Measurements from ENCODE around the gene TRIM37. TPM values are rescaled to one million over a fixed set of nuclear protein-coding genes. Genes with fewer than 3 reads are reported as not detected.

Gene TRIM37
- total and polyA plus RNA-seq, 2 of the 8 experiments (the other 6 are each of a cell fraction or from before 2014, with no cell fraction given), result 38.2 to 57.0 TPM

DNA sequence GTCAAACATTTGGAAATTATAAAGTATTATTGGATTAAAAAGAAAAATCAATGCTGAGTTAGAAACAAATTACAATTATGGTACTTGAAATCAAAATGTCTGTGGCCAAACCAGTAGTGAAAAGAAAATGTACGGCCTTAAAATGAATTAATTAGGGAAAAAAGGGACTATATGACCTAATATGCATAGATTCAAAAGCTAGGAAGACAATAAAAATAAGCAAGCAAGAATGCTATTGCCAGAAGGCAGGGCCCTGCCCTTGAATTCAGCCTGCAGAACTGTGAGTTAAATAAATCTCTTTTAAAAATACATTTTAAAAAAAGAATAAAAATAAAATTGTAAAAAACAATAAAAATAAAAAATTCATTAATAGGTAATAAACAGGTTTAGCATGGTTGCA, 88.7 kb downstream of the TRIM37 start:
- no peaks in the 10 kb centered on the region for H3K4me1 ChIP-seq (replicated peaks in 1 of 4; ENCODE audit: control insufficient read depth in 3 of 4, insufficient read depth in 4 of 4, low read length in 3 of 4)
- no peak overlapping the region for H2BK12ac ChIP-seq (ENCODE audit: low read depth, low read length)
- H3K36me3 ChIP-seq (ENCODE audit: control insufficient read depth in 2 of 4, insufficient read depth in 4 of 4, low read length in 3 of 4), result peaks cover 0 to 11% (median 4%) of the 10 kb centered on the region in 4 experiments; a peak in 3 of 8 replicates
- DNase-seq (ENCODE audit: low read depth in 1 of 2, low spot score in 2 of 2) (no peak), FAIRE-seq (no peak)
- no peak overlapping the region for H3K56ac ChIP-seq (replicated peaks; ENCODE audit: insufficient read length, low read depth, low read length)
- ChIA-PET POLR2A (ENCODE audit: partially characterized antibody) (no interaction called here), CTCF (ENCODE audit: partially characterized antibody) (interaction anchor here (1.3 to 1.5 kb wide), 2 partner anchors 385 to 447 kb away, joined by 3 read pairs; no protein-coding TSS in a partner anchor)
- H2BK15ac ChIP-seq (ENCODE audit: low read length), result no peak overlapping the region
- no peak overlapping the region for H4K91ac ChIP-seq (replicated peaks; ENCODE audit: insufficient read length, low read length)
- no peak overlapping the region for H2BK20ac ChIP-seq (ENCODE audit: low read length)
- no peak overlapping the region for H3K27ac ChIP-seq (ENCODE audit: low read depth, low read length)
- no peak overlapping the region for H3K14ac ChIP-seq (ENCODE audit: insufficient read length)
- no peak overlapping the region for H2AFZ ChIP-seq (ENCODE audit: low read length)
- H3K9ac ChIP-seq (replicated peaks in 1 of 4; ENCODE audit: extremely low read depth in 1 of 4, low read depth in 3 of 4, low read length in 3 of 4), result no peak overlapping the region
- H3K9me3 ChIP-seq (ENCODE audit: insufficient read depth in 2 of 2, low read depth in 1 of 2, low read length in 1 of 2), result peaks cover 0 to 3% of the 10 kb centered on the region in 2 experiments; a peak in 1 of 4 replicates
- H4K8ac ChIP-seq (ENCODE audit: extremely low read depth, insufficient read depth, low read length), result no peak overlapping the region
- no peak overlapping the region for H2BK120ac ChIP-seq (replicated peaks; ENCODE audit: low read depth, low read length)
- H4K5ac ChIP-seq (ENCODE audit: insufficient read length, low read depth, low read length), result no peak overlapping the region
- no peaks in the 10 kb centered on the region for H3K79me2 ChIP-seq (ENCODE audit: control insufficient read depth in 1 of 2, insufficient read depth in 2 of 2, low read length in 2 of 2)
- H2BK5ac ChIP-seq (ENCODE audit: low read depth, low read length), result no peak overlapping the region
- H3K79me1 ChIP-seq (ENCODE audit: low read depth, low read length), result no peaks in the 10 kb centered on the region
- H3K23me2 ChIP-seq (ENCODE audit: low read depth, low read length), result no peaks in the 10 kb centered on the region
- H3K23ac ChIP-seq (ENCODE audit: insufficient read length), result no peak overlapping the region
- H3K4me2 ChIP-seq (ENCODE audit: insufficient read depth in 1 of 2, low read depth in 2 of 2, low read length in 2 of 2), result no peak overlapping the region
- no peak overlapping the region for H3K4ac ChIP-seq (replicated peaks; ENCODE audit: insufficient read length, low read depth, low read length)
- 80% methylated on average over 1 of the region's 1 CpG; no CpG with 5 or more reads in 1 of the 2 experiments for WGBS, 2 experiments (ENCODE audit: extremely low coverage in 1 of 2, insufficient coverage in 1 of 2, insufficient read length in 1 of 2, insufficient replicate concordance in 2 of 2, low coverage in 1 of 2, low lambda C conversion rate in 2 of 2, missing lambda C conversion rate in 1 of 2)
- H2AK5ac ChIP-seq (ENCODE audit: low read depth, low read length), result no peak overlapping the region
- no peaks in the 10 kb centered on the region for H4K20me1 ChIP-seq (replicated peaks in 1 of 2; ENCODE audit: control insufficient read depth in 1 of 2, insufficient read depth in 2 of 2, low read length in 2 of 2)
- H3K18ac ChIP-seq (ENCODE audit: extremely low read depth, low read length), result no peak overlapping the region
- no peak overlapping the region for H3K4me3 ChIP-seq (ENCODE audit: extremely low read depth in 1 of 4, insufficient read depth in 2 of 4, low read depth in 3 of 4, low read length in 4 of 4)
- H3K27me3 ChIP-seq (replicated peaks in 1 of 4; ENCODE audit: control insufficient read depth in 3 of 4, extremely low read depth in 1 of 4, insufficient read depth in 3 of 4, low read length in 3 of 4), result no peaks in the 10 kb centered on the region
- TF ChIP-seq TAF1 (IDR thresholded peaks at IDR 0.05; ENCODE audit: low read depth, low read length) (no peak), KDM4A (IDR thresholded peaks at IDR 0.05; ENCODE audit: low read depth, low read length, severe bottlenecking) (no peak), SP1 (IDR thresholded peaks at IDR 0.05; ENCODE audit: low read depth, low read length) (no peak), RNF2 (IDR thresholded peaks at IDR 0.05; ENCODE audit: borderline replicate concordance, low read depth, low read length, missing control alignments, poor library complexity, severe bottlenecking) (no peak)

Data from H1 (cell line).